ENCODE measurements around the gene FNDC5.

Gene FNDC5

GRCh38 chr1:32813941-32814739 is 56.6 kb downstream of the FNDC5 start:
- DNase-seq (ENCODE audit: low read depth) = peak; percentile 57
